DOHH2 (cell line): ENCODE results near the gene PRB3.

Source experiments
- CTCF ChIP-seq: fragments of 200-600 bp; sonication (generic); IDR thresholded peaks from one replicate; pipeline ENCODE4 v1.5.1; 2014; ENCODE audit warnings: antibody characterized with exemption, mild to moderate bottlenecking, low read depth, low read length; ENCODE audit not compliant: poor library complexity, severe bottlenecking
- EZH2phosphoT487 ChIP-seq: fragments of 200-600 bp; sonication (generic); IDR thresholded peaks from 2 replicates; pipeline ENCODE4 v1.6.1; 2017; ENCODE audit warnings: borderline replicate concordance, mild to moderate bottlenecking, antibody characterized with exemption, low read length, moderate library complexity, mixed read lengths

- TF ChIP-seq CTCF (no peak), EZH2phosphoT487 (no peak)
These were observed at the start of gene PRB3 for GRCh38 chr12:11269607-11270006.
